ENCODE measurements around the gene IGF2.

- TF ChIP-seq POLR2AphosphoS5 (IDR thresholded peaks at IDR 0.05) = no peak
- no peak for TF ChIP-seq CTCF (IDR thresholded peaks at IDR 0.05; ENCODE audit: poor library complexity, severe bottlenecking)
- TF ChIP-seq TAF1 (IDR thresholded peaks at IDR 0.05; ENCODE audit: low read depth) = no peak
- TF ChIP-seq RAD21 (conservative IDR thresholded peaks at IDR 0.05) = no peak
- TF ChIP-seq EP300 (conservative IDR thresholded peaks at IDR 0.05; ENCODE audit: poor library complexity, severe bottlenecking) = no peak
- TF ChIP-seq, protein P1, sequence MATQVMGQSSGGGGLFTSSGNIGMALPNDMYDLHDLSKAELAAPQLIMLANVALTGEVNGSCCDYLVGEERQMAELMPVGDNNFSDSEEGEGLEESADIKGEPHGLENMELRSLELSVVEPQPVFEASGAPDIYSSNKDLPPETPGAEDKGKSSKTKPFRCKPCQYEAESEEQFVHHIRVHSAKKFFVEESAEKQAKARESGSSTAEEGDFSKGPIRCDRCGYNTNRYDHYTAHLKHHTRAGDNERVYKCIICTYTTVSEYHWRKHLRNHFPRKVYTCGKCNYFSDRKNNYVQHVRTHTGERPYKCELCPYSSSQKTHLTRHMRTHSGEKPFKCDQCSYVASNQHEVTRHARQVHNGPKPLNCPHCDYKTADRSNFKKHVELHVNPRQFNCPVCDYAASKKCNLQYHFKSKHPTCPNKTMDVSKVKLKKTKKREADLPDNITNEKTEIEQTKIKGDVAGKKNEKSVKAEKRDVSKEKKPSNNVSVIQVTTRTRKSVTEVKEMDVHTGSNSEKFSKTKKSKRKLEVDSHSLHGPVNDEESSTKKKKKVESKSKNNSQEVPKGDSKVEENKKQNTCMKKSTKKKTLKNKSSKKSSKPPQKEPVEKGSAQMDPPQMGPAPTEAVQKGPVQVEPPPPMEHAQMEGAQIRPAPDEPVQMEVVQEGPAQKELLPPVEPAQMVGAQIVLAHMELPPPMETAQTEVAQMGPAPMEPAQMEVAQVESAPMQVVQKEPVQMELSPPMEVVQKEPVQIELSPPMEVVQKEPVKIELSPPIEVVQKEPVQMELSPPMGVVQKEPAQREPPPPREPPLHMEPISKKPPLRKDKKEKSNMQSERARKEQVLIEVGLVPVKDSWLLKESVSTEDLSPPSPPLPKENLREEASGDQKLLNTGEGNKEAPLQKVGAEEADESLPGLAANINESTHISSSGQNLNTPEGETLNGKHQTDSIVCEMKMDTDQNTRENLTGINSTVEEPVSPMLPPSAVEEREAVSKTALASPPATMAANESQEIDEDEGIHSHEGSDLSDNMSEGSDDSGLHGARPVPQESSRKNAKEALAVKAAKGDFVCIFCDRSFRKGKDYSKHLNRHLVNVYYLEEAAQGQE (IDR thresholded peaks at IDR 0.05; ENCODE audit: borderline replicate concordance) = no peak
Observed at GRCh38 chr11:2095542-2095941, 43.6 kb downstream of the IGF2 start.
